Endodermal cell (in vitro differentiated cells): ENCODE results near the gene C1orf198. TPM values are rescaled to one million over a fixed set of nuclear protein-coding genes. Genes with fewer than 3 reads are reported as not detected.
A peak's percentile ranks its signal among the peaks of the same experiment; 100 is the strongest.

Source experiments
- DNase-seq: peaks from one replicate; pipeline ENCODE4 v3.0.0-alpha.2; 2017
- H3K27ac ChIP-seq: 2 replicates; pipeline ENCODE4 v1.5.1; 2013; ENCODE audit warnings: mild to moderate bottlenecking, low read depth, low read length, moderate library complexity
- H3K27me3 ChIP-seq: 2 replicates; pipeline ENCODE4 v1.6.1; 2013; ENCODE audit warnings: mild to moderate bottlenecking, low read length, moderate library complexity; ENCODE audit not compliant: insufficient read depth, control insufficient read depth, poor library complexity, severe bottlenecking
- H3K36me3 ChIP-seq: 2 replicates; pipeline ENCODE4 v1.7.0; 2013; ENCODE audit warnings: mild to moderate bottlenecking, low read length, moderate library complexity; ENCODE audit not compliant: control insufficient read depth, insufficient read depth
- H3K4me1 ChIP-seq: one replicate; pipeline ENCODE4 v1.7.0; 2013; ENCODE audit warnings: low read length; ENCODE audit not compliant: control insufficient read depth, insufficient read depth
- H3K4me3 ChIP-seq: 2 replicates; pipeline ENCODE4 v1.5.1; 2013; ENCODE audit warnings: mild to moderate bottlenecking, low read length, moderate library complexity
- H3K9ac ChIP-seq: 2 replicates; pipeline ENCODE4 v1.6.1; 2013; ENCODE audit warnings: mild to moderate bottlenecking, low read length, moderate library complexity; ENCODE audit not compliant: poor library complexity, severe bottlenecking; ENCODE audit errors: extremely low read depth
- H3K9me3 ChIP-seq: 2 replicates; pipeline ENCODE4 v1.6.1; 2013; ENCODE audit warnings: mild to moderate bottlenecking, low read length, moderate library complexity; ENCODE audit not compliant: control insufficient read depth
- H3K27ac Mint-ChIP-seq: 2 replicates; pipeline ENCODE4 v1.8.0; 2020; ENCODE audit warnings: mixed read lengths
- H3K27me3 Mint-ChIP-seq: 2 replicates; pipeline ENCODE4 v1.8.0; 2021; ENCODE audit warnings: mild to moderate bottlenecking, mixed read lengths; ENCODE audit not compliant: insufficient read depth
- H3K36me3 Mint-ChIP-seq: 2 replicates; pipeline ENCODE4 v1.8.0; 2020; ENCODE audit warnings: low read depth, mixed read lengths
- H3K4me1 Mint-ChIP-seq: 2 replicates; pipeline ENCODE4 v1.8.0; 2020; ENCODE audit warnings: mixed read lengths
- H3K4me3 Mint-ChIP-seq: 2 replicates; pipeline ENCODE4 v1.8.0; 2020; ENCODE audit warnings: mild to moderate bottlenecking, moderate library complexity, mixed read lengths
- H3K9me3 Mint-ChIP-seq: 2 replicates; pipeline ENCODE4 v1.8.0; 2020; ENCODE audit warnings: mild to moderate bottlenecking, mixed read lengths
- CTCF ChIP-seq: fragments of 200-600 bp; sonication (generic); conservative IDR thresholded peaks from 2 replicates; pipeline ENCODE4 v1.5.0; 2021; ENCODE audit warnings: antibody characterized with exemption, mild to moderate bottlenecking
- WGBS, 2 experiments: methylation state at CpG; one replicate each; pipeline versions ENCODE4 v1.1.5 to v1.1.7; 2013; ENCODE audit warnings: missing lambda C conversion rate in 2 of 2, mixed read lengths in 1 of 2; ENCODE audit not compliant: insufficient coverage in 1 of 2, insufficient read length in 1 of 2; 5-methylcytosine and 5-hydroxymethylcytosine counted together
- long read RNA-seq, 4 experiments: library from polyadenylated mRNA in 2 of 4; library from RNA in 1 of 4; library from capped mRNA in 1 of 4; stranded (forward) in 3 of 4; unstranded in 1 of 4; transcript quantifications; one replicate each; pipeline ENCODE4 v2.0.0, GENCODE V29; 2020 to 2021; ENCODE audit warnings: inconsistent platforms in 1 of 4
- polyA plus RNA-seq, 2 experiments: library from polyadenylated mRNA; stranded (reverse); fragments of 50-300 nt; gene quantifications; one replicate each; pipeline ENCODE4 v1.2.3, GENCODE V29; 2013
- total RNA-seq, 2 donors: library from RNA; stranded (reverse); fragmentation: NEBNext Ultra II Directional in 1 of 2; extraction: Animal tissue kit (Norgen Biotek cat#: 25700) in 1 of 2; gene quantifications; 2 replicates in 1 of 2; 3 replicates in 1 of 2; pipeline ENCODE4 v1.2.1, GENCODE V29; 2021

The C1orf198 gene
- total RNA-seq: 10 to 100 TPM; 37.5 to 44.8 TPM
- polyA plus RNA-seq (2013, experiment 1 of 2): 61.8 TPM
- polyA plus RNA-seq (2013, experiment 2 of 2): 58.9 TPM
- long read RNA-seq, experiment 1, transcript C1orf198-201 (4 exons, 3,858 nt): major isoform, 10 of 26 reads
- long read RNA-seq, experiment 1, partial matches to known transcripts: 1 of 26 reads
- long read RNA-seq, experiment 1, other reads (novel, unspliced or antisense): 15 of 26 reads
- long read RNA-seq, experiment 2, transcript C1orf198-201 (4 exons, 3,858 nt): major isoform, 237 of 251 reads
- long read RNA-seq, experiment 2, partial matches to known transcripts: 2 of 251 reads
- long read RNA-seq, experiment 2, other reads (novel, unspliced or antisense): 12 of 251 reads
- long read RNA-seq, experiment 3, transcript C1orf198-201 (4 exons, 3,858 nt): major isoform, 211 of 232 reads
- long read RNA-seq, experiment 3, partial matches to known transcripts: 5 of 232 reads
- long read RNA-seq, experiment 3, other reads (novel, unspliced or antisense): 16 of 232 reads
- long read RNA-seq, experiment 4, partial matches to known transcripts: 0 of 4 reads
- long read RNA-seq, experiment 4, other reads (novel, unspliced or antisense): 4 of 4 reads

DNA sequence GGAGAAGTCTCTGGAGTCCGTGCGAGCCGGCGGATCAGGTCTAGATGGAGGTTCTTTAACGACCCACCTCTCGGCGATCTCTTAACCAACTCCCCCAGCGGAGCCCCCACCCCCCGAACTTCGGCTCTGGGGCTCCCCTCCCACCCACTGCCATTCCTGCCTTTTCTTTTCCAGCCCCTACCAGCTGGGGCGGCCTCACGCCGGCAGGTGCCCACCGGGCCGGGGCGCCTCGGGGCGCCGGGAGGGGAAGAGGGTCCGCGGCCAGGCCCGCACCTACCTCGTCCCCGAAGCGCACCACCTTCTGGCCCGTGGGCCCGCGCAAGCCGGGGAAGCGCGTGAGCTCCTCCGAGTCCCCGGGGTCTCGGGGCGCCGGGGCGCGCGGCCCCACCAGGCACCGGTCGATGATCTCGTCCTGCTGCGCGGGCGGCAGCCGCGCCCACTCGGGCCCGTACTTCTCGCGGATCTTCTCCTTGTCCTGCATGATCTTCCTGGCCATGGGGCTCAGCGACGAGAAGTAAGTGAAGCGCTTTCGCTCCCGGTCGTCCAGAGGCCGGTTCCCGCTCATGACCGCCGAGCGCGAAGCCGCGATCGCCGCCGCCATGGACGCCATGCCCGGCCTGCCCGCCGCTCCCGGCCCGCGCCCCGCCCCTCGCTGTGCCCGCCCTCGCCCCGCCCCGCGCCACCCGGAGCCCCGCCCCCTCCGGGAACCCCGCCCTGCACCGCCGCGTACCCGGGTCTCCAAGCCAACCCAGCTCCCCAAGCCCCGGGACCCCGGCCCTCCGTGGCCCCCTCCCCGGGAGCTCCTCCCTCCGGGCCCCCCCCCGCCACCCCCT is at the start of gene C1orf198:
Gene C1orf198 (minus strand): TSS at position 619 of the 833 bp plus-strand sequence. CDS start 9 bp downstream, at position 610.
- H3K36me3 Mint-ChIP-seq: no peaks in the 10 kb centered on the region

GRCh38 chr1:230917284-230918135 is 49.2 kb upstream of the C1orf198 start:
- H3K4me1 Mint-ChIP-seq: no peaks in the 10 kb centered on the region
- Histone ChIP-seq H3K27ac (no peak overlapping the region), H3K4me3 (no peak overlapping the region), H3K9ac (no peak overlapping the region), H3K27me3 (no peaks in the 10 kb centered on the region), H3K4me1 (no peaks in the 10 kb centered on the region), H3K9me3 (no peaks in the 10 kb centered on the region), H3K36me3 (peaks cover 19% of the 10 kb centered on the region)
- H3K27ac Mint-ChIP-seq: no peak overlapping the region
- TF ChIP-seq CTCF: peak; percentile 91
- peaks cover 1% of the 10 kb centered on the region for H3K27me3 Mint-ChIP-seq
- WGBS, 2 experiments: 55 to 93% methylated on average over 7 to 15 of the region's 15 CpGs
- no peaks in the 10 kb centered on the region for H3K9me3 Mint-ChIP-seq
- H3K4me3 Mint-ChIP-seq: no peak overlapping the region
- peak; percentile 93 for DNase-seq
- peaks cover 17% of the 10 kb centered on the region for H3K36me3 Mint-ChIP-seq

More for the DNA sequence above, at the start of gene C1orf198:
- Mint-ChIP-seq H3K9me3 (no peaks in the 10 kb centered on the region), H3K4me1 (peaks cover 33% of the 10 kb centered on the region), H3K27ac (peak within 1 kb of the TSS; percentile 96), H3K4me3 (peak within 1 kb of the TSS; percentile 84), H3K27me3 (peaks cover 13% of the 10 kb centered on the region)
- DNase-seq: peak; percentile 97
- TF ChIP-seq CTCF: no peak
- 0% methylated on average over 29 to 92 of the region's 96 CpGs for WGBS, 2 experiments
- peak within 1 kb of the TSS; percentile 98 for H3K27ac ChIP-seq
- H3K4me3 ChIP-seq: peak within 1 kb of the TSS; percentile 97
- no peaks in the 10 kb centered on the region for H3K27me3 ChIP-seq
- peak within 1 kb of the TSS; percentile 91 for H3K9ac ChIP-seq
- H3K36me3 ChIP-seq: no peaks in the 10 kb centered on the region
- H3K9me3 ChIP-seq: no peaks in the 10 kb centered on the region
- no peaks in the 10 kb centered on the region for H3K4me1 ChIP-seq
